ENCODE measurements around the gene TK1.

Gene TK1

DNA sequence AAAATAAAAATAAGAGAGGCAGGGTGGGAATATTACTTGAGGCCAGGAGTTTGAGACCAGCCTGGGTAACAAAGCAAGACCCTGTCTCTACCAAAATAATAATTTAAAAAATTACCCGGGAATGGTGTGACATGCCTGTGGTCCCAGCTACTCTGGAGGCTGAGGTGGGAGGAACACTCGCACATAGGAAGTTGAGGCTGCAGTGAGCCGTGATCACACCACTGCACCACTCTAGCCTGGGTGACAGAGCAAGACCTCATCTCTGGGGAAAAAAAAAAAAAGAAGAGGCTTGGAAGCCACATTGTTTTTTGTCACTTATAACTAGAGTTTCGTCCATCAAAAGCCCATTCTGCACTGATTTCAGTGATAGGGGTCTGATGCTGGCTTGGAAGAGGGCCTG lies 41.3 kb upstream of the TK1 start:
- FAIRE-seq: no peak
- DNase-seq (ENCODE audit: insufficient read length): no peak
- TF ChIP-seq POLR2AphosphoS5 (IDR thresholded peaks at IDR 0.05; ENCODE audit: low read depth, low read length) (no peak), TAF1 (IDR thresholded peaks at IDR 0.05; ENCODE audit: borderline replicate concordance, low read depth, low read length) (no peak), POLR2A (IDR thresholded peaks at IDR 0.05; ENCODE audit: low read depth, low read length) (no peak)

DNA sequence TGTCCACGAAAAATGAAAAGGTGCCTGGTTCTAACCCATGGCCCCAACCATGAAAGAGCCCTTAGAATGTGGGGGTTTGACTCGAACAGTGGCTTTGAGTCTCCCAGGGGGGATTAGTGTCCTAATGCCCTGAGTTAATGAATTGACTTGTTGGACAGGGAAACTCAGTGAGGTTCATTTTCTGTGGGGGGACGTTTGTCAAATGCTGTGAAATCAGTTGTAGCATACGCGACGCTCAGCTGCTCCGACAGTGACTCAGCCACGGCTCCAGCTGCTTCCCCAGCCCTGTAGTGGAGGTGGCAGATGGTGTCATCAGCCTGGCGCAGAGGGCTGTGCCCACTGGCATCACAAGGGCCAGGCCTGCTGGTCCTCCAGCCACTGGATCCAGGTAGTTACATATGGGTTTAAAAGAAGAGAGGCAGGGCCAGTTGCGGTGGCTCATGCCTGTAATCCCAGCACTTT lies 40.6 kb upstream of the TK1 start:
- DNase-seq (ENCODE audit: insufficient read length) (no peak), FAIRE-seq (no peak)
- no peak for TF ChIP-seq POLR2A (IDR thresholded peaks at IDR 0.05; ENCODE audit: low read depth, low read length)
- TF ChIP-seq TAF1 (IDR thresholded peaks at IDR 0.05; ENCODE audit: borderline replicate concordance, low read depth, low read length): no peak
- no peak for TF ChIP-seq POLR2AphosphoS5 (IDR thresholded peaks at IDR 0.05; ENCODE audit: low read depth, low read length)

DNA sequence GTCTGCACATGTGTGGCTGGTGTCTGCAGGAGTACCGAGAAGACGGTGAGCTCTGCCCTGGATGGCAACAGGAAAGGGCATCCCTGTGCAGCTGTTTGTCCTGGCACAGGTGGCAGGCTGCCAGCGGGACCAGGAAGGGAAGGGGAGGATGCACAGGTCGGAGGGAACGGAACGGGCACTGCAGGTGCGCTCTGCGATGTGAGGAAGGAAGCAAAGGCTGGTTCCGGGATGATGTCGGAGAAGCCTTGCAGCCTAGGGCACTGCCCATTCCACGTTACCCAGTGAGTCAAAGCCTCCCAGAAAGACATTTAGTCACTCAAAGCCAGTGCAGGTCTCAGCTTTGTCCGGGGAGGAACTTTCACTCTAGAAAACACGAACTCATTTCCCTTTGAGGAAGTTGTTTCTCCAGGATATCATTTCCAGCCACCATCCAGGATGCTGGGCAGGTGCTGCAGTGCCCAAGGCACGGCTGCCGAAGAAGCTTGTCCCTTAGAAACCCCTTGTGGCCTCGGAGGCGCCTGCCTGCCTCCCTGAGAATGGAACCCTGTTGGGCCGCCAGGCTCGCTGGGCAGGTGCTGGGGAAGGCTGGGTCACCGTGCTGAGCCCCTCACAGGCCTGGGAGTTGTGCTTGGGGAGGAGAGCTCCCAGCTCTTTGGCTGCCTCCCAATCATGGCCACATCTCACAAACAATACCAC lies 40.1 kb upstream of the TK1 start:
- TF ChIP-seq TAF1 (IDR thresholded peaks at IDR 0.05; ENCODE audit: borderline replicate concordance, low read depth, low read length): no peak
- TF ChIP-seq POLR2A (IDR thresholded peaks at IDR 0.05; ENCODE audit: low read depth, low read length): no peak
- TF ChIP-seq POLR2AphosphoS5 (IDR thresholded peaks at IDR 0.05; ENCODE audit: low read depth, low read length): no peak
- FAIRE-seq (no peak), DNase-seq (ENCODE audit: insufficient read length) (no peak)

DNA sequence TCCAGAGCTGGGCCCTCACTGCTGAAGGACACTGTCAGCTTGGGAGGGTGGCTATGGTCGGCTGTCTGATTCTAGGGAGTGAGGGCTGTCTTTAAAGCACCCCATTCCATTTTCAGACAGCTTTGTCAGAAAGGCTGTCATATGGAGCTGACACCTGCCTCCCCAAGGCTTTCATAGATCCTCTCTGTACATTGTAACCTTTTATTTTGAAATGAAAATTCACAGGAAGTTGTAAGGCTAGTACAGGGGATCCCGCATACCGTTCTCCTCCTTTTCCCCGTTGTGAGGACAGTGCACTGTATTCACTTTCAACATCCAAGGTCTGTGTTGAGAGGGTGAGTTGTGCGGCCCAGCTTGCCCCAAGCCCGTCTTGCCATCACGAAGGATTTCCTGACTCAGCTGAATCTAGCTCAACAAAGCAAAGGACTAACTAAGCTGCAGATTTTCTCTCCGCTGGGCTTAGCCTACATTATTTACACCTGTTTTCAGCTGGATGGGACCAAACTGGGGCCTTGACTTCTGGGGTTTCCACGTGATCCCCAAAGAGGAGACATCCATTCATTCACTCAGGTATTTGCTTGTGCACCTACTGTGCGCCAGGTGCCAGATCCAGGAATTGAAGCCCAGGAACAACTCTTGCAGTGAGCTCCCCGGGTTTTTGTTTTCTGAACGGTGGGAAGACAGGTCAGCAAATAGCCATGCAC lies 39.4 kb upstream of the TK1 start:
- DNase-seq (ENCODE audit: insufficient read length): no peak
- FAIRE-seq: no peak
- TF ChIP-seq TAF1 (IDR thresholded peaks at IDR 0.05; ENCODE audit: borderline replicate concordance, low read depth, low read length) (no peak), POLR2A (IDR thresholded peaks at IDR 0.05; ENCODE audit: low read depth, low read length) (no peak), POLR2AphosphoS5 (IDR thresholded peaks at IDR 0.05; ENCODE audit: low read depth, low read length) (no peak)

DNA sequence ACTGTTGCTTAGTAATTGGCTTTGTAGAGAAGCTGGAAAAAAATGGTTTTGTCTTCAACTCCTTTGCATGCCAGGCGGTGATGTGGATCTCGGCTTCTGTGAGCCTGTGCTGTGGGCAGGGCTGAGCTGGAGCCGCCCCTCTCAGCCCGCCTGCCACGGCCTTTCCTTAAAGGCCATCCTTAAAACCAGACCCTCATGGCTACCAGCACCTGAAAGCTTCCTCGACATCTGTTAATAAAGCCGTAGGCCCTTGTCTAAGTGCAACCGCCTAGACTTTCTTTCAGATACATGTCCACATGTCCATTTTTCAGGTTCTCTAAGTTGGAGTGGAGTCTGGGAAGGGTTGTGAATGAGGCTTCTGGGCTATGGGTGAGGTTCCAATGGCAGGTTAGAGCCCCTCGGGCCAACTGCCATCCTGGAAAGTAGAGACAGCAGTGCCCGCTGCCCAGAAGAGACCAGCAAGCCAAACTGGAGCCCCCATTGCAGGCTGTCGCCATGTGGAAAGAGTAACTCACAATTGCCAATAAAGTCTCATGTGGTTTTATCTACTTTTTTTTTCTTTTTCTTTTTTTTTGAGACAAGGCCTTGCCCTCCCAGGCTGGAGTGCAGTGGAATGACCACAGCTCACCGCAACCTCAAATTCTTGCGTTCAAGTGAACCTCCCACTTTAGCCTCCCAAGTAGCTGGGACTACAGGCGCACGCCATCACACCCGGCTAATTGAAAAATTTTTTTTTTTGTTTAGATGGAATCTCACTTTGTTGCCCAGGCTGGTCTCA lies 38.4 kb upstream of the TK1 start:
- FAIRE-seq (no peak), DNase-seq (ENCODE audit: insufficient read length) (no peak)
- TF ChIP-seq TAF1 (IDR thresholded peaks at IDR 0.05; ENCODE audit: borderline replicate concordance, low read depth, low read length): no peak
- no peak for TF ChIP-seq POLR2A (IDR thresholded peaks at IDR 0.05; ENCODE audit: low read depth, low read length)
- TF ChIP-seq POLR2AphosphoS5 (IDR thresholded peaks at IDR 0.05; ENCODE audit: low read depth, low read length): no peak

DNA sequence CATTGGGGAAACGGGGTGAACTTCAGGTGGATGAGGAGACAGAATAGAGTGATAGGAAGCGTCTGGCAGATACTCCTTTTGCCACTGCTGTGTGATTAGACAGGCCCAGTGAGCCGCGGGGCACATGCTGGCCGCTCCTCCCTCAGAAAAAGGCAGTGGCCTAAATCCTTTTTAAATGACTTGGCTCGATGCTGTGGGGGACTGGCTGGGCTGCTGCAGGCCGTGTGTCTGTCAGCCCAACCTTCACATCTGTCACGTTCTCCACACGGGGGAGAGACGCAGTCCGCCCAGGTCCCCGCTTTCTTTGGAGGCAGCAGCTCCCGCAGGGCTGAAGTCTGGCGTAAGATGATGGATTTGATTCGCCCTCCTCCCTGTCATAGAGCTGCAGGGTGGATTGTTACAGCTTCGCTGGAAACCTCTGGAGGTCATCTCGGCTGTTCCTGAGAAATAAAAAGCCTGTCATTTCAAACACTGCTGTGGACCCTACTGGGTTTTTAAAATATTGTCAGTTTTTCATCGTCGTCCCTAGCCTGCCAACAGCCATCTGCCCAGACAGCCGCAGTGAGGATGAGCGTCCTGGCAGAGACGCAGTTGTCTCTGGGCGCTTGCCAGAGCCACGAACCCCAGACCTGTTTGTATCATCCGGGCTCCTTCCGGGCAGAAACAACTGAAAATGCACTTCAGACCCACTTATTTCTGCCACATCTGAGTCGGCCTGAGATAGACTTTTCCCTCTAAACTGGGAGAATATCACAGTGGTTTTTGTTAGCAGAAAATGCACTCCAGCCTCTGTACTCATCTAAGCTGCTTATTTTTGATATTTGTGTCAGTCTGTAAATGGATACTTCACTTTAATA lies 37.6 kb upstream of the TK1 start:
- no peak for DNase-seq (ENCODE audit: insufficient read length)
- no peak for FAIRE-seq
- TF ChIP-seq TAF1 (IDR thresholded peaks at IDR 0.05; ENCODE audit: borderline replicate concordance, low read depth, low read length): no peak

DNA sequence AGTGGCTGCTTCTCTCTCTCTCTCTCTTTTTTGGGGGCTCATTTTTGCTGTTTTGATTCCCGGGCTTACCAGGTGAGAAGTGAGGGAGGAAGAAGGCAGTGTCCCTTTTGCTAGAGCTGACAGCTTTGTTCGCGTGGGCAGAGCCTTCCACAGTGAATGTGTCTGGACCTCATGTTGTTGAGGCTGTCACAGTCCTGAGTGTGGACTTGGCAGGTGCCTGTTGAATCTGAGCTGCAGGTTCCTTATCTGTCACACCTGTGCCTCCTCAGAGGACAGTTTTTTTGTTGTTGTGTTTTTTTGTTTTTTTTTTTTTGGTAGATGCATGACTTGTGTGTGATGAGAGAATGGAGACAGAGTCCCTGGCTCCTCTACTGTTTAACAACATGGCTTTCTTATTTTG lies 36.9 kb upstream of the TK1 start:
- TF ChIP-seq POLR2A (IDR thresholded peaks at IDR 0.05; ENCODE audit: low read depth, low read length) (no peak), POLR2AphosphoS5 (IDR thresholded peaks at IDR 0.05; ENCODE audit: low read depth, low read length) (no peak), TAF1 (IDR thresholded peaks at IDR 0.05; ENCODE audit: borderline replicate concordance, low read depth, low read length) (no peak)
- DNase-seq (ENCODE audit: insufficient read length) (no peak), FAIRE-seq (no peak)

DNA sequence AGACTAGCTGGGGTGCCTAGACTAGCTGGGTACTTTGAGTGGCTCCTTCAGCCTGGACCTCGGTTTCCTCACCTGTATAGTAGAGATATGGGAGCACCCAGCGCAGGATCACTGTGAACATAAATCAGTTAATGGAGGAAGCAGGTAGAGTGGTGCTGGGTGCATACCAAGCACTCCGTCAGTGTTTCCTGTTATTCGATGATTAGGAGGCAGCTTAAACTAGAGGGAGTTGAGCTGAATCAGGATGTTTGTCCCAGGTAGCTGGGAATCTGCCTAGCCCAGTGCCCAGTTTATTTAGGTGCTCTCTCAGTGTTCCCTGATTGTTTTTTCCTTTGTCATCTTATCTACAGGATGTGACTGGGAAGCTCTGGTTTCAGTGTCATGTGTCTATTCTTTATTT lies 36.2 kb upstream of the TK1 start:
- FAIRE-seq: no peak
- TF ChIP-seq TAF1 (IDR thresholded peaks at IDR 0.05; ENCODE audit: borderline replicate concordance, low read depth, low read length): no peak
- TF ChIP-seq POLR2AphosphoS5 (IDR thresholded peaks at IDR 0.05; ENCODE audit: low read depth, low read length): no peak
- no peak for TF ChIP-seq POLR2A (IDR thresholded peaks at IDR 0.05; ENCODE audit: low read depth, low read length)
- DNase-seq (ENCODE audit: insufficient read length): no peak

DNA sequence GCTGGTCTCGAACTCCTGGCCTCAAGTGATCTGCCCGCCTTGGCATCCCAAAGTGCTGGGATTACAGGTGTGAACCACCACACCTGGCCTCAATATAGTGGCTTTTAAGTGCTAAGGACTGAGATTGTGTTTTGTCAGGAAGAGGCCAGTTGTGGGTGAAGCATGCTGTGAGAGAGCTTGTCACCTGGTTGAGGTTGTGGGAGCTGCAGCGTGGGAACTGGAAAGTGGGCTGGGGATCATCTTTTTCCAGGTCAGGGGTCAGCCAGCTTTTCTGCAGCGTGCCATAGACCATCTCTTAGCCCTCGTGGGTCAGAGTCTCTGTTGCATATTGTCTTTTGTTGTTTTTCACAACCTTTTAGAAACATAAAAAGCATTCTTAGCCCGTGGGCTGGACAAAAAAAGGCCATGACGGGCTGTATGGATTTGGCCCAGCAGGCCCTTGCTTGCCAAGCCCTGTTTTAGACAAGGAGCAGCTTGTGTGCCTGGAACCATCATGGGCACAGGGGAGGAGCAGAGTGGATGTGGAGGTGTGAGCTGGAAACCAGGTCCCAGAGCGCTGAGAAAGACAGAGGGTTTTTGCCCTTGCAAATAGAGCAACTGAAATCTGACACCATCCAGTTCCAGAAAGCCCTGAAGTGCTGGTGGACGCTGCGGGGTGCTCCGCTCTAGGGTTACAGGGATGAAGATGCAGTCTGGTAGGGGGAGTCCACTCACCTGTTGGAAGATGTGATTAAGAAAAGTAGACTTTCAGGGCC lies 32.7 kb upstream of the TK1 start:
- no peak for FAIRE-seq
- no peak for DNase-seq (ENCODE audit: insufficient read length)
- TF ChIP-seq TAF1 (IDR thresholded peaks at IDR 0.05; ENCODE audit: borderline replicate concordance, low read depth, low read length): no peak
- no peak for TF ChIP-seq POLR2AphosphoS5 (IDR thresholded peaks at IDR 0.05; ENCODE audit: low read depth, low read length)
- TF ChIP-seq POLR2A (IDR thresholded peaks at IDR 0.05; ENCODE audit: low read depth, low read length): no peak

DNA sequence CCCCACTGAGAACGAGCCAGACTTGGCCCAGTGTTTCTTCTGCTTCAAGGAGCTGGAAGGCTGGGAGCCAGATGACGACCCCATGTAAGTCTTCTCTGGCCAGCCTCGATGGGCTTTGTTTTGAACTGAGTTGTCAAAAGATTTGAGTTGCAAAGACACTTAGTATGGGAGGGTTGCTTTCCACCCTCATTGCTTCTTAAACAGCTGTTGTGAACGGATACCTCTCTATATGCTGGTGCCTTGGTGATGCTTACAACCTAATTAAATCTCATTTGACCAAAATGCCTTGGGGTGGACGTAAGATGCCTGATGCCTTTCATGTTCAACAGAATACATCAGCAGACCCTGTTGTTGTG lies 27.8 kb upstream of the TK1 start:
- TF ChIP-seq POLR2A (IDR thresholded peaks at IDR 0.05; ENCODE audit: low read depth, low read length): no peak
- TF ChIP-seq POLR2AphosphoS5 (IDR thresholded peaks at IDR 0.05; ENCODE audit: low read depth, low read length): no peak
- TF ChIP-seq TAF1 (IDR thresholded peaks at IDR 0.05; ENCODE audit: borderline replicate concordance, low read depth, low read length): no peak
- no peak for DNase-seq (ENCODE audit: insufficient read length)
- no peak for FAIRE-seq
